HepG2 (cell line): ENCODE data around the gene TAPBP. TPM values are rescaled to one million over a fixed set of nuclear protein-coding genes. Genes with fewer than 3 reads are reported as not detected.

Experiments
- KLF16 ChIP-seq, 2 experiments: sonication (generic) in 1 of 2; formaldehyde crosslinking in 1 of 2; IDR thresholded peaks; 2 replicates each; pipeline versions ENCODE4 v1.6.1 to v1.8.0; 2016 to 2023; ENCODE audit warnings: missing genetic modification reagents in 2 of 2, missing compliant biosample characterization in 1 of 2
- MXD4 ChIP-seq: IDR thresholded peaks from 2 replicates; pipeline ENCODE4 v1.6.1; 2016; ENCODE audit warnings: mild to moderate bottlenecking, missing biosample characterization, missing genetic modification reagents
- NAIF1 ChIP-seq: sonication (generic); formaldehyde crosslinking; IDR thresholded peaks from 2 replicates; pipeline ENCODE4 v1.5.0; 2020; ENCODE audit warnings: mild to moderate bottlenecking, missing genetic modification reagents, borderline replicate concordance
- NFIC ChIP-seq: IDR thresholded peaks from 2 replicates; pipeline ENCODE4 v1.6.1; 2012; ENCODE audit warnings: mild to moderate bottlenecking, low read length, inconsistent platforms
- SMYD3 ChIP-seq: sonication (generic); formaldehyde crosslinking; IDR thresholded peaks from 2 replicates; pipeline ENCODE4 v1.8.1; 2023; ENCODE audit warnings: mild to moderate bottlenecking, missing genetic modification reagents
- SRSF1 ChIP-seq: fragments of 200-400 bp; formaldehyde crosslinking; optimal IDR thresholded peaks from 2 replicates; pipeline ENCODE3; 2017; ENCODE audit warnings: mild to moderate bottlenecking, low read depth, low read length, moderate library complexity
- ZKSCAN8 ChIP-seq: IDR thresholded peaks from 2 replicates; pipeline ENCODE4 v1.6.1; 2016; ENCODE audit warnings: borderline replicate concordance, missing genetic modification reagents, missing compliant biosample characterization
- ZMYM3 ChIP-seq: sonication (generic); formaldehyde crosslinking; IDR thresholded peaks from 2 replicates; pipeline ENCODE4 v1.5.1; 2020; ENCODE audit warnings: mild to moderate bottlenecking, missing genetic modification reagents
- polyA plus RNA-seq, 8 experiments: library from polyadenylated mRNA; depleted of rRNA in 3 of 8; stranded (reverse) in 7 of 8; unstranded in 1 of 8; fragments of >200 nt; fragmentation: Illumina TruSeq in 4 of 8; extraction: Trizol in 4 of 8; gene quantifications; 2 replicates each; pipeline versions ENCODE4 v1.2.1 to v1.2.3, GENCODE V29; 2011 to 2016; ENCODE audit warnings: low read depth in 4 of 8, missing spikeins in 1 of 8, mixed read lengths in 1 of 8; ENCODE audit not compliant: insufficient read depth in 1 of 8
- total RNA-seq, 5 experiments: library from RNA; depleted of rRNA; stranded (reverse); fragments of >200 nt; fragmentation: Illumina TruSeq; extraction: Trizol; gene quantifications; 2 replicates each; pipeline ENCODE4 v1.2.3, GENCODE V29; 2016; ENCODE audit warnings: low read depth in 1 of 5
- TF ChIP-seq, protein P1 (sequence below): sonication (generic); formaldehyde crosslinking; IDR thresholded peaks from 2 replicates; pipeline ENCODE4 v1.4.0; 2020; ENCODE audit warnings: missing genetic modification reagents, mild to moderate bottlenecking, borderline replicate concordance
- TF ChIP-seq, protein P2 (sequence below): sonication (generic); formaldehyde crosslinking; IDR thresholded peaks from 2 replicates; pipeline ENCODE4 v1.4.0; 2020; ENCODE audit warnings: mild to moderate bottlenecking, missing genetic modification reagents
- TF ChIP-seq, protein P3 (sequence below): fragments of 450-650 bp; IDR thresholded peaks from 2 replicates; pipeline ENCODE4 v1.6.1; 2017
- TF ChIP-seq, protein P4 (sequence below): IDR thresholded peaks from 2 replicates; pipeline ENCODE4 v1.6.1; 2016; ENCODE audit warnings: missing genetic modification reagents, missing compliant biosample characterization
- TF ChIP-seq, protein P5 (sequence below): sonication (generic); formaldehyde crosslinking; IDR thresholded peaks from 2 replicates; pipeline ENCODE4 v1.8.1; 2023; ENCODE audit warnings: mild to moderate bottlenecking, inconsistent platforms, moderate library complexity, missing genetic modification reagents, borderline replicate concordance

Gene TAPBP
- total and polyA plus RNA-seq, 2 of the 13 experiments (the other 11 are each of a cell fraction or from before 2014, with no cell fraction given), result 27.4 to 32.3 TPM

DNA sequence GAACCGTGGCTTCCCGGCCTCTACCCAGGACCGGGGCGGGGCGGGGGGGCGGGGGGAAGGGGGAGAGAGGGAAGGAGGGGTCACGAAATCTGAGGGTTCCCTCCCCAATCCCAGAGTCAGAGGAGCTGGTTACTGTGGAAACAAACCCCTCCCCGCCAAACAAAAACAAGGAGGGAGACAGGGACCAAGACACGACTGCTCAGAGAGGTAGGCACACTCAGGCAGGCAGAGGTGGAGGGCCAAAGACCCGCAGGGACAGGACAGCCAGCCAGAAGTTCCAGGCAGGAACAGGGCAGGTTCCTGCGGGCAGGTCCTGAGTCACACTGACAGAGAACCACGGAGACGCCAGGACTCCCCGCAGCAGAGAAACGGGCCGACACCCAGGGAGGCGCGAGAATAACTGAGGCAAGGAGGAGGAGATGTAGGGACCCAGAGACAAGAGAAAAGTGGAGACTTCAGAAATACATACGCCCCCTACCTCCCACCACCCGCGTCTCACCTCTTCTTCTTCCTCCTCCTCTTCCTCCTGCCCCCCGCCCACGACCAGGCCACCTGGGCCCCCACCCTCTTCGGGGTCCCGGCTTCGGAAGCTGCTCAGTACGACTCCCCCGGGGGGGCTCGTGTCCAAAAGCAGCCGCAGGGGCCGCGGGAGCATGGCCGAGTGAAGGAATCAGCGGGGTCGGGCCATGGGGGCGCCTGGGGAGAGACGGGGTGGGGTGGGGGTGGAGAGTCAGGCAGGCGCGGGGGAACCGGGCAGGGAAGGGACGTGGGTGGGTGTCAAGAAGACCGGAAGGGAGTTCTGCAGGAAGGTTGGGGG is 15.7 kb downstream of the TAPBP start (continued):
- TF ChIP-seq, protein P1, sequence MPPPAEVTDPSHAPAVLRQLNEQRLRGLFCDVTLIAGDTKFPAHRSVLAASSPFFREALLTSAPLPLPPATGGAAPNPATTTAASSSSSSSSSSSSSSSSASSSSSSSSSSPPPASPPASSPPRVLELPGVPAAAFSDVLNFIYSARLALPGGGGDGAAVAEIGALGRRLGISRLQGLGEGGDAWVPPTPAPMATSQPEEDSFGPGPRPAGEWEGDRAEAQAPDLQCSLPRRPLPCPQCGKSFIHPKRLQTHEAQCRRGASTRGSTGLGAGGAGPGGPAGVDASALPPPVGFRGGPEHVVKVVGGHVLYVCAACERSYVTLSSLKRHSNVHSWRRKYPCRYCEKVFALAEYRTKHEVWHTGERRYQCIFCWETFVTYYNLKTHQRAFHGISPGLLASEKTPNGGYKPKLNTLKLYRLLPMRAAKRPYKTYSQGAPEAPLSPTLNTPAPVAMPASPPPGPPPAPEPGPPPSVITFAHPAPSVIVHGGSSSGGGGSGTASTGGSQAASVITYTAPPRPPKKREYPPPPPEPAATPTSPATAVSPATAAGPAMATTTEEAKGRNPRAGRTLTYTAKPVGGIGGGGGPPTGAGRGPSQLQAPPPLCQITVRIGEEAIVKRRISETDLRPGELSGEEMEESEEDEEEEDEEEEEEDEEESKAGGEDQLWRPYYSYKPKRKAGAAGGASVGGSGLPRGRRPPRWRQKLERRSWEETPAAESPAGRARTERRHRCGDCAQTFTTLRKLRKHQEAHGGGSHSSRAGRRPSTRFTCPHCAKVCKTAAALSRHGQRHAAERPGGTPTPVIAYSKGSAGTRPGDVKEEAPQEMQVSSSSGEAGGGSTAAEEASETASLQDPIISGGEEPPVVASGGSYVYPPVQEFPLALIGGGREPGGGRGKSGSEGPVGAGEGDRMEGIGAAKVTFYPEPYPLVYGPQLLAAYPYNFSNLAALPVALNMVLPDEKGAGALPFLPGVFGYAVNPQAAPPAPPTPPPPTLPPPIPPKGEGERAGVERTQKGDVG (CRISPR knock-in tag), result no peak
- TF ChIP-seq ZKSCAN8 (CRISPR knock-in tag), result no peak
- TF ChIP-seq NFIC, result no peak
- TF ChIP-seq, protein P2, sequence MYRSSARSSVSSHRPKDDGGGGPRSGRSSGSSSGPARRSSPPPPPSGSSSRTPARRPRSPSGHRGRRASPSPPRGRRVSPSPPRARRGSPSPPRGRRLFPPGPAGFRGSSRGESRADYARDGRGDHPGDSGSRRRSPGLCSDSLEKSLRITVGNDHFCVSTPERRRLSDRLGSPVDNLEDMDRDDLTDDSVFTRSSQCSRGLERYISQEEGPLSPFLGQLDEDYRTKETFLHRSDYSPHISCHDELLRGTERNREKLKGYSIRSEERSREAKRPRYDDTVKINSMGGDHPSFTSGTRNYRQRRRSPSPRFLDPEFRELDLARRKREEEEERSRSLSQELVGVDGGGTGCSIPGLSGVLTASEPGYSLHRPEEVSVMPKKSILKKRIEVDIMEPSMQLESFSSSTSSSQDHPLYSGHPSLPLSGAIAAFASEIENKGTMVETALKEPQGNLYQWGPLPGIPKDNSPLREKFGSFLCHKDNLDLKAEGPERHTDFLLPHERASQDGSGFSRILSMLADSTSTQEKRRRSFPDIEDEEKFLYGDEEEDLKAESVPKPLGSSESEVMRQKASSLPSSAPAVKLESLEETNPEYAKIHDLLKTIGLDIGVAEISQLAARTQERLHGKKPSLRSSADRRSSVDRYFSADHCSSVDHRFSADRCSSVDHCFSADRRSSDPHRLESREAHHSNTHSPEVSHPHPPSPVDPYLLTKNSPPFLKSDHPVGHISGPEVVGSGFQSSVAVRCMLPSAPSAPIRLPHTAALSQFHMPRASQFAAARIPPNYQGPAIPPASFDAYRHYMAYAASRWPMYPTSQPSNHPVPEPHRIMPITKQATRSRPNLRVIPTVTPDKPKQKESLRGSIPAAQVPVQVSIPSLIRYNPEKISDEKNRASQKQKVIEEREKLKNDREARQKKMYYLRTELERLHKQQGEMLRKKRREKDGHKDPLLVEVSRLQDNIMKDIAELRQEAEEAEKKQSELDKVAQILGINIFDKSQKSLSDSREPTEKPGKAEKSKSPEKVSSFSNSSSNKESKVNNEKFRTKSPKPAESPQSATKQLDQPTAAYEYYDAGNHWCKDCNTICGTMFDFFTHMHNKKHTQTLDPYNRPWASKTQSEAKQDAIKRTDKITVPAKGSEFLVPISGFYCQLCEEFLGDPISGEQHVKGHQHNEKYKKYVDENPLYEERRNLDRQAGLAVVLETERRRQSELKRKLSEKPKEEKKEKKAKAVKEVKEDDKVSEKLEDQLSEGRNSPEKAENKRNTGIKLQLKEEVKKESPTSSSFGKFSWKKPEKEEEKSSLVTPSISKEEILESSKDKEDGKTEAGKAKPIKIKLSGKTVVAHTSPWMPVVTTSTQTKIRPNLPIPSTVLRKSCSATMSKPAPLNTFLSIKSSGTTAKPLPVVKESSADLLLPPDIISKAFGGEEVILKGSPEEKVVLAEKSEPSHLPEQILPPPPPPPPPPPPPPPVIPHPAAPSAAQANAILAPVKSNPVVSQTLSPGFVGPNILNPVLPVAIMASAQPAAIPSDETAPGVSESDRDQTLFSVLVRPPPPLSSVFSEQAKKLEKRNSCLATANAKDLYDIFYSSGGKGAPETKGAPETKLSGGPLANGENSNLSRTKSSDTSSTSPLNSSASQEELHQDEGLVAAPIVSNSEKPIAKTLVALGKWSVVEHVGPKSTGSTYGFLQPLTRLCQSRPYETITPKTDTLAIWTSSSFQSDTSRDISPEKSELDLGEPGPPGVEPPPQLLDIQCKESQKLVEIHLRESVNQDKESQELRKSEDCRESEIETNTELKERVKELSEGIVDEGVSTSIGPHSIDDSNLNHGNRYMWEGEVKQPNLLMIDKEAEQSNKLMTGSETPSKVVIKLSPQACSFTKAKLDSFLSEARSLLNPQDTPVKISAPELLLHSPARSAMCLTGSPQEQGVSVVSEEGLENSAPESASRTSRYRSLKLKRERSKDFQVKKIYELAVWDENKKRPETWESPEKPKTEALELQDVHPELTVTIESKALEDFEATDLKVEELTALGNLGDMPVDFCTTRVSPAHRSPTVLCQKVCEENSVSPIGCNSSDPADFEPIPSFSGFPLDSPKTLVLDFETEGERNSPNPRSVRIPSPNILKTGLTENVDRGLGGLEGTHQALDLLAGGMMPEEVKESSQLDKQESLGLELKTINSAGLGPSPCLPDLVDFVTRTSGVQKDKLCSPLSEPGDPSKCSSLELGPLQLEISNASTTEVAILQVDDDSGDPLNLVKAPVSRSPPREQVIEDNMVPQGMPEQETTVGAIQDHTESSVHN (CRISPR knock-in tag), result no peak
- TF ChIP-seq SRSF1, result peak; percentile 8
- TF ChIP-seq MXD4, result 0 out of 2 replicates have a peak, but pooled peaks have one; percentile 24
- TF ChIP-seq NAIF1, result no peak
- TF ChIP-seq, protein P3, sequence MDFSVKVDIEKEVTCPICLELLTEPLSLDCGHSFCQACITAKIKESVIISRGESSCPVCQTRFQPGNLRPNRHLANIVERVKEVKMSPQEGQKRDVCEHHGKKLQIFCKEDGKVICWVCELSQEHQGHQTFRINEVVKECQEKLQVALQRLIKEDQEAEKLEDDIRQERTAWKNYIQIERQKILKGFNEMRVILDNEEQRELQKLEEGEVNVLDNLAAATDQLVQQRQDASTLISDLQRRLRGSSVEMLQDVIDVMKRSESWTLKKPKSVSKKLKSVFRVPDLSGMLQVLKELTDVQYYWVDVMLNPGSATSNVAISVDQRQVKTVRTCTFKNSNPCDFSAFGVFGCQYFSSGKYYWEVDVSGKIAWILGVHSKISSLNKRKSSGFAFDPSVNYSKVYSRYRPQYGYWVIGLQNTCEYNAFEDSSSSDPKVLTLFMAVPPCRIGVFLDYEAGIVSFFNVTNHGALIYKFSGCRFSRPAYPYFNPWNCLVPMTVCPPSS, result no peak
- TF ChIP-seq SMYD3 (CRISPR knock-in tag), result no peak
- TF ChIP-seq, protein P4, sequence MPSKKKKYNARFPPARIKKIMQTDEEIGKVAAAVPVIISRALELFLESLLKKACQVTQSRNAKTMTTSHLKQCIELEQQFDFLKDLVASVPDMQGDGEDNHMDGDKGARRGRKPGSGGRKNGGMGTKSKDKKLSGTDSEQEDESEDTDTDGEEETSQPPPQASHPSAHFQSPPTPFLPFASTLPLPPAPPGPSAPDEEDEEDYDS (CRISPR knock-in tag), result no peak
- TF ChIP-seq ZMYM3 (CRISPR knock-in tag), result 0 out of 2 replicates have a peak, but pooled peaks have one; percentile 19
- TF ChIP-seq, protein P5, sequence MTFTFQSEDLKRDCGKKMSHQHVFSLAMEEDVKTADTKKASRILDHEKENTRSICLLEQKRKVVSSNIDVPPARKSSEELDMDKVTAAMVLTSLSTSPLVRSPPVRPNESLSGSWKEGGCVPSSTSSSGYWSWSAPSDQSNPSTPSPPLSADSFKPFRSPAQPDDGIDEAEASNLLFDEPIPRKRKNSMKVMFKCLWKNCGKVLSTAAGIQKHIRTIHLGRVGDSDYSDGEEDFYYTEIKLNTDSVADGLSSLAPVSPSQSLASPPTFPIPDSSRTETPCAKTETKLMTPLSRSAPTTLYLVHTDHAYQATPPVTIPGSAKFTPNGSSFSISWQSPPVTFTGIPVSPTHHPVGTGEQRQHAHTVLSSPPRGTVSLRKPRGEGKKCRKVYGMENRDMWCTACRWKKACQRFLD (CRISPR knock-in tag), result no peak
- no peak for TF ChIP-seq KLF16 (CRISPR knock-in tag; IDR thresholded peaks at IDR 0.05)
